Esophagus muscularis mucosa (tissue), 4 donors: ENCODE results near the gene STK39. TPM values are rescaled to one million over a fixed set of nuclear protein-coding genes. Genes with fewer than 3 reads are reported as not detected.
A peak's percentile ranks its signal among the peaks of the same experiment; 100 is the strongest.

Source experiments
- DNase-seq: peaks from one replicate; pipeline ENCODE4 v3.0.0-alpha.2; 2017; ENCODE audit errors: extremely low spot score
- H3K27ac ChIP-seq, 4 donors: fragments of 200-600 bp; sonication (generic); replicated peaks in 1 of 4; 1 replicate in 3 of 4; 2 replicates in 1 of 4; pipeline ENCODE4 v1.5.1; 2016 to 2019; ENCODE audit warnings: mild to moderate bottlenecking in 1 of 4
- H3K27me3 ChIP-seq, 4 donors: fragments of 200-600 bp; sonication (generic); one replicate each; pipeline versions ENCODE4 v1.5.1 to v1.6.0; 2016 to 2019
- H3K36me3 ChIP-seq, 4 donors: fragments of 200-600 bp; sonication (generic); one replicate each; pipeline ENCODE4 v1.5.1; 2016 to 2019
- H3K4me1 ChIP-seq, 4 donors: fragments of 200-600 bp; sonication (generic); one replicate each; pipeline ENCODE4 v1.5.1; 2016 to 2019
- H3K4me3 ChIP-seq, 4 donors: fragments of 200-600 bp; sonication (generic); 1 replicate in 2 of 4; 2 replicates in 2 of 4; pipeline ENCODE4 v1.5.1; 2016 to 2019; ENCODE audit warnings: mild to moderate bottlenecking in 4 of 4, moderate library complexity in 1 of 4
- H3K9me3 ChIP-seq, 4 donors: fragments of 200-600 bp; sonication (generic); 1 replicate in 3 of 4; 2 replicates in 1 of 4; pipeline ENCODE4 v1.5.1; 2016 to 2019
- CTCF ChIP-seq, 3 experiments: fragments of 200-600 bp in 2 of 3; fragments of 450-650 bp in 1 of 3; sonication (generic) in 2 of 3; IDR thresholded peaks; one replicate each; pipeline ENCODE4 v1.5.1; 2017 to 2019; ENCODE audit warnings: antibody characterized with exemption in 3 of 3, mild to moderate bottlenecking in 2 of 3, moderate library complexity in 1 of 3
- EP300 ChIP-seq: sonication (generic); formaldehyde crosslinking; IDR thresholded peaks from one replicate; pipeline ENCODE4 v1.6.1; 2017; ENCODE audit warnings: antibody characterized with exemption
- POLR2A ChIP-seq: fragments of 450-650 bp; IDR thresholded peaks from one replicate; pipeline ENCODE4 v1.6.1; 2017; ENCODE audit warnings: antibody characterized with exemption, moderate library complexity, mild to moderate bottlenecking, low read depth
- POLR2AphosphoS5 ChIP-seq, 2 donors: sonication (generic); formaldehyde crosslinking; IDR thresholded peaks; one replicate each; pipeline ENCODE4 v1.6.1; 2017; ENCODE audit warnings: antibody characterized with exemption in 2 of 2
- WGBS: methylation state at CpG from one replicate; pipeline ENCODE4 v1.1.5; 2018; 5-methylcytosine and 5-hydroxymethylcytosine counted together
- intact Hi-C: fragments of 100-400 bp; cut with DNase I; formaldehyde crosslinking; loops from one replicate; pipeline ENCODE4 v1.15.1; 2023
- total RNA-seq, 4 donors: library from RNA; depleted of rRNA; stranded (reverse); fragments of >200 nt; gene quantifications; one replicate each; pipeline versions ENCODE4 v1.1.0 to v1.2.1, GENCODE V29; 2016

Gene STK39
- total RNA-seq, 4 donors from 2014 or later: 32.5 to 49.1 (median 41.5) TPM

GRCh38 chr2:168180914-168181313 lies 66.5 kb downstream of the STK39 start:
- intact Hi-C loops: no loop called here
- Histone ChIP-seq H3K36me3 (peaks cover 0 to 3% (median 1%) of the 10 kb centered on the region in 4 donors), H3K9me3 (no peaks in the 10 kb centered on the region), H3K27ac (no peak overlapping the region), H3K27me3 (no peaks in the 10 kb centered on the region), H3K4me1 (peaks cover 13 to 65% (median 50%) of the 10 kb centered on the region in 4 donors), H3K4me3 (no peak overlapping the region)
- no peak for DNase-seq
- WGBS: 89% methylated on average over 3 of the region's 3 CpGs
- TF ChIP-seq POLR2A (no peak), POLR2AphosphoS5 (IDR thresholded peaks at IDR 0.05) (no peak), EP300 (no peak), CTCF (IDR thresholded peaks at IDR 0.05) (no peak)

GRCh38 chr2:168180483-168180882 lies 66.9 kb downstream of the STK39 start:
- Histone ChIP-seq H3K4me1 (peaks cover 10 to 61% (median 46%) of the 10 kb centered on the region in 4 donors), H3K27me3 (no peaks in the 10 kb centered on the region), H3K4me3 (no peak overlapping the region), H3K27ac (no peak overlapping the region), H3K36me3 (peaks cover 0 to 3% (median 1%) of the 10 kb centered on the region in 4 donors), H3K9me3 (no peaks in the 10 kb centered on the region)
- peak; percentile 26 for DNase-seq
- intact Hi-C loops: no loop called here
- 84% methylated on average over 5 of the region's 5 CpGs for WGBS
- no peak for TF ChIP-seq CTCF (IDR thresholded peaks at IDR 0.05)
- TF ChIP-seq POLR2A: no peak
- TF ChIP-seq EP300: no peak
- TF ChIP-seq POLR2AphosphoS5 (IDR thresholded peaks at IDR 0.05): no peak

DNA sequence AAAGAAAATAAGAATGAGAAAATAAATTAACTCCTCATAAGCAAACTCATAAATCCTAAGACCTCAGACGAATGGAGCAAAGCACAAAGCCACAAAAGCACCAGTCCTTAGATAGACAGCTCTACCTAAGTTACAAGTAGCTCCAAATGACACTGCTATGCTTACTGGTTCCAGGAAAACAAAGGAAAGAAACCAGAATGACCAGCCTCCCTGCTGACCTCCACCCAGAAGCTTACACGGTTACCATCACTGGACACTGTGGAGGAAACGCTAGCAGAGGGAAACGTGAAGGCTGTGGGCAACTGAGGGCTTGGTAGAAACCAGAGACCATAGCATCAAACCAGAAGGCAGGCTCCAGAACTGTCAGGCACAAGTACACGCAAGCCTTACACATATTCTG lies 67.8 kb downstream of the STK39 start:
- intact Hi-C loops: no loop called here
- Histone ChIP-seq H3K27ac (no peak overlapping the region), H3K27me3 (no peaks in the 10 kb centered on the region), H3K4me3 (no peak overlapping the region), H3K36me3 (peaks cover 0 to 3% (median 1%) of the 10 kb centered on the region in 4 donors), H3K4me1 (peaks cover 6 to 52% (median 43%) of the 10 kb centered on the region in 4 donors), H3K9me3 (no peaks in the 10 kb centered on the region)
- TF ChIP-seq POLR2A (no peak), EP300 (no peak), POLR2AphosphoS5 (IDR thresholded peaks at IDR 0.05) (no peak), CTCF (IDR thresholded peaks at IDR 0.05) (no peak)
- WGBS: 86% methylated on average over 5 of the region's 5 CpGs
- DNase-seq: peak; percentile 57

DNA sequence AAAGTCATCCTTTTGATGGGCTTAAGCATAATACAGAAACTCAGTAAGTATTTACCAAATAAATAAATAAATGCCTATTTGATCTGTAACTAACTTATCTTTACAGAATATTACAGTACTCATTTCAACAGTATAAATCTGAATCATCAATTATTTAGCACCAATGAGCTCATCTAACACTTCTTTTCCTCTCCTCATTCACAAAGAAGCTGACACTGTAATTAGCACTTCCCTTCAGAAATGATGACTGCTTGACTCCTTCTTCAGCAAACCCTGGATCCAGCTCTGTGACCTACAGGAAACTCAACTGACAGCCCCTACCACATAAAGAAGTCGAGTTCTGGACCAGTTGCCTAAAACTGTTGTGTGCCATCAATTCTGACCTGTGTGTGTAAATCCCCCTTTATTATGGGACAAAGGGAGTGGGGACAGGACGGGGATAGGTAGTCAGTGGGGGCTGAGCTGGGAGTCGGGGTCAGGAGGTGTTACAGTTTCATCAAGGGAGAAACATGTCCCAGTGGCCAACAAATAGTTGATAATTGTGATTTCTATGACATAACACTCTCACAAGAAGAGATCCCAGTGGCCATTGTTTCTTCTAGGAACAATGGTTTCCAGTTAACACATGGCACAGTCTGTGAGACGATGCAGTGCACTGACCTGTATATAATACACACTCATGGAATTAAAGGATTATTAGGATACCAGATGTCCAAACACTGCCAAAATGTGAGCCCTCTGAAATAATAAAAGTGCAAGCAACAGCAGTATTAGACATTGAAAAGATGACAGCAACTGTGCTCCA lies 68.7 kb downstream of the STK39 start:
- H3K27me3 ChIP-seq: no peaks in the 10 kb centered on the region
- peak; percentile 74 for DNase-seq
- 81% methylated on average over 3 of the region's 4 CpGs for whole genome bisulfite sequencing
- H3K4me3 ChIP-seq: no peak overlapping the region
- no peaks in the 10 kb centered on the region for H3K9me3 ChIP-seq
- intact Hi-C loops: no loop called here
- TF ChIP-seq CTCF (IDR thresholded peaks at IDR 0.05): no peak
- TF ChIP-seq POLR2A: no peak
- TF ChIP-seq POLR2AphosphoS5 (IDR thresholded peaks at IDR 0.05): no peak
- no peak for TF ChIP-seq EP300
- H3K36me3 ChIP-seq: peaks cover 0 to 3% (median 1%) of the 10 kb centered on the region in 4 donors
- H3K27ac ChIP-seq: no peak overlapping the region
- H3K4me1 ChIP-seq: peaks cover 4 to 44% (median 39%) of the 10 kb centered on the region in 4 donors
